HG03135 (cell line): ENCODE data around the gene EFHB.
A peak's percentile ranks its signal among the peaks of the same experiment; 100 is the strongest.
"Not testable (repeated sequence)": the region's sequence is repeated elsewhere in the genome, so short reads cannot be mapped to it uniquely, and the experiment has no call there.

Source experiments
- ATAC-seq: cut with Tn5 transposase; IDR thresholded peaks from one replicate; pipeline ENCODE4 v1.9.1; 2021; ENCODE audit warnings: mild to moderate bottlenecking, moderate library complexity; ENCODE audit not compliant: unreplicated experiment

The EFHB gene

DNA sequence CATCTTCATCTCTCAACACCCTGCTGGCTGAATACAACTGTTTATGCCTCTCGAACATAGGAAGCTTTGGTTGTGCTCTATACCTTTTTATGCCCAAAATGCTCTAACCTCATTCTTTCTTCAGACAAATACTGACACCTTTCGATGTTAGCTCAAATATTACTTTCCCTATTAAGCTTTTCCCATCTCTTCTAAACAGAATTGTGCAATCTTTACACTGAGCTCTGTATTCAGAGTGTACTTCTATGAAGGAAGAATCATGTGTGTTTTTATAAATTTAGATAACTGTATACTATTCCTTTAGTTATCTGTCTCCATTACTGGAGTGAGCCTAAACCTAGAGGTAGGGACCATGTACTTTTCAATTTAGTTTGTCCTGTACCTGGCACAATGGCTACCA, 1.6 kb downstream of the EFHB start:
- ATAC-seq: no peak

DNA sequence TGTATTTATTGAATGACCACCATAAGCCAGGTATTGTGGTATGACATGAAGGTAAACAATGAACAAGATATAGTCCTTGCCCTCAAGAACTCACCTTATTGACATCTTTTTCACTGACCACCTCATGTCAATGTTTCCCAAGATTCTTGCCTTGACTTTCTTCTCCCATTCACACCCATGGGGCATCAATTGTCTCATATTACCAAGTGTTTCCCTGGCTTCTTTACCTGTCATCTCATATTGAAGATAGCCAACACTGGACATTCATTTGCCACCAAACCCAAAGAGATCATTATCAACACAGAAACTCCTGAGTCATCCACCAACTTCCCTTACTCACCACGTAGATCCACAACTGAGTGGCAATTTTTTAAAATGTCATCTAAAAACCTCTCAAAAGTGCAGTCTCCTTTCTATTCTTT, 2.2 kb downstream of the EFHB start:
- ATAC-seq: peak; percentile 50

DNA sequence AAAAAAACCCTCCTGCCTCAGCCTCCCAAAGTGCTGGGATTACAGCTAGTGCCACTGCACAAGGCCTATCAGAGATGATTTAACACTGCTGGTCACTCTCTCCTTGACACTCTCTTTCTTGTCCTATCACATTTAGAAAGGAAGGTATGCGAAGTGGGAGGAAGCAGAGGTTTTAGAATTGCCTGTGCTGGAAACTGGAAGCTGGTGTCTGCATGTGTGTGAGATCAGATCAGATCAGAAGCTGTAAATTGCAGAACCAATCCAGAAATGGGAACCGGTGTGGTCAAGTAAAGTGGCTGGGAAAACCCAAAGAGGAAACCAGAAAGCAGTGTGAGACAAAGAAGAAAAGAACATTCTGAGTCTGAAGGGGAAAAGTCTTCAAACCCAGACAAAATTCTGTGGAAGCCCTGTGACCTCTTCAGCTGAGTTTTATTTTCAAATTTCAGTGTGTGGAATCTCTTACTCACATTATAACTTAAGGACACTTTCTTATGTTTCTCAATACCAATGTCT, 2.8 kb downstream of the EFHB start:
- peak; percentile 50 for ATAC-seq

DNA sequence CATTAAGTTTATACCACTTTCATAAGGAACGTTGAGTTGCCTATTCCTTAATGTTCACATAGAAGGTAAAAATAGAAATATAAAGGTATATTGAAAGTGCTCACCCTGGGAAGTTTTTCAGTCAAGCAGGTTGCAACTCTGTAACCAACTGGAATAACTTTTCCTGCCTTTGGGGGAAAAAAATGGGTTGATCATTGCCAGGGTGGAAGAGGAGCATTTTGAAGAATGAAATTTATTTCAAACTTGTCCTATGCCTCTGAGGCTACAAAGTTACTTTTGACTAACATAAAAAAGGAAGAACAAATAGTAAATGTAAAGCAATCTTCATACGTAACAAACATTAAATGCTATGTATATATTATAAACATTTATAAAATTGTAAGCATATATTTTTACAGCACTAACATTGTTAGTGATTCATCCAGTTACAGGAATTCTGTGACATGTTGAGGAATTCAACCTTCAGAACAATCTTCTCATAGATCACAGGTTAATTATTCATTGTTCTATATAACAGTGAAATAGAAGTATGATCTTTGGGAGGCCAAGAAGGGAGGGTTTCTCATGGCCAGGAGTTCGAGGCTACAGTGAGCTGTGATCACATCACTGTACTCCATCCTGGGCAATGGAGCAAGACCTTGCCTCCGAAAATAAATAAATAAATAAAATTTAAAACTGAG, 13.5 kb downstream of the EFHB start:
- ATAC-seq: no peak

DNA sequence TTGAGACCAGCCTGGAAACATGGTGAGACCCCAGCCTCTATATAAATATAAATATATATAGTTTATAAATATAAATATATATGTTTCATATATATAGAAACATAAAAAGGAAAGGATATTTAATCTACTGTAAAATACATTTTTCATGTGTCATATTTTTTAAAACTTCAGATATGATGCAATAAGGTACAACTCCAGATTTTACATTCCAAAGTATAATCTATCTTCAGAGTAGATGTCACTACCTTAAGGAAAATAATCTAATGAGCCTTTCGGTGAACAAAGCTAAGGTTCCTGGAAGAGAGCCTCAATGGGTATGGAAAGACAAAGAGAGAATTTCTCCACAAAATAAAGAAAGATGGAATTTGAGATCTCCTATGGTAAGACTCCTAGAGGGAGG, 16.9 kb downstream of the EFHB start:
- no peak for ATAC-seq

DNA sequence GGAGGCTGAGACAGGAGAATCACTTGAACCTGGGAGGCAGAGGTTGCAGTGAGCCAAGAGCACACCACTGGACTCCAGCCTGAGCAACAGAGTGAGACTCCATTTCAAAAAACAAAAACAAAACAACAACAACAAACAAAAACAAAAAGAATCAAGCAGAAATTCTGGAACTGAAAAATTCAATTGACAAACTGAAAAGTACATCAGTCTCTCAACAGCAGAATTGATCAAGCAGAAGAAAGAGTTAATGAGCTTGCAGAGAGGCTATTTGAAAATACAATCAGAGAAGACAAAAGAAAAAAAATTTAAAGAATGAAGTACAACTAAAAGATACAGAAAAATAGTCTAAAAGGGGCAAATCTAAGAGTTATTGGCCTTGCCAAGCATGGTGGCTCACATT, 22.6 kb downstream of the EFHB start:
- no peak for ATAC-seq

DNA sequence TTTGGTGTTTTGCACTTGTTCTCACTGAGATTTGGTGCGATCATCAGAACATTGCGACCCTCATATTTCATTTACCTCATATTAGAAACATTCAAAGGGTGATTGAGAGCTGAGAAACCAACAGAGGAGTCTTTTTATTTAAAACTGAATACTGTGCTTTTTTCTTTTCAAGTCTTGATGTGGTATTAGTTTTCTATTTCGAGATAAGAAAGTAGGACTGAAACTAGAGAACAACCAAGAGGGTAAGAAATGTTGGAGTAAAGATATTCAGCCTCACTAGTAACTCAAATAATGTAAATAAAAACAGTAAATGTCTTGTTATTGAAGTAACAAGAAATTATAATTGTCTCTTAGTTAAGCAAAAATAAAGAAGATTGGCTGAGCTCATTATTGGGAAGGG, 26.5 kb downstream of the EFHB start:
- ATAC-seq: no peak

DNA sequence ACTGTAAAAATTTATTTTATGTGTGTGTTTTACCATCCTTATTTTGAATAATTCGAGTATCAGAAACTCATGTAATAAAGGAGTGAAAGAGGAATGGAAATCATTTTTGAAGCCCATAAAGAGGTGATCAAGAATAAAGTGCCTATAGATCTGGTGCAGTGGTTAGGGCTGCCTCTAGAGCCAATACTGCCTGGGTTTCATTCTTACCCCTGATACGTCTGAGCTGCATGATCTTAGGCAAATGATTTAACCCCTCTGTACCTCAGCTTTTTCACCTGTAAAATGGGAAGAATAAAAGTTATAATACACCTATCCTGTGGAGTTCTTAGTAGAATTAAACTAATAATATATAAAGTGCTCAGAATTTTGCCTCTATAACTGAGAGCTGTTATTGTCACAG, 30.4 kb downstream of the EFHB start:
- no peak for ATAC-seq

DNA sequence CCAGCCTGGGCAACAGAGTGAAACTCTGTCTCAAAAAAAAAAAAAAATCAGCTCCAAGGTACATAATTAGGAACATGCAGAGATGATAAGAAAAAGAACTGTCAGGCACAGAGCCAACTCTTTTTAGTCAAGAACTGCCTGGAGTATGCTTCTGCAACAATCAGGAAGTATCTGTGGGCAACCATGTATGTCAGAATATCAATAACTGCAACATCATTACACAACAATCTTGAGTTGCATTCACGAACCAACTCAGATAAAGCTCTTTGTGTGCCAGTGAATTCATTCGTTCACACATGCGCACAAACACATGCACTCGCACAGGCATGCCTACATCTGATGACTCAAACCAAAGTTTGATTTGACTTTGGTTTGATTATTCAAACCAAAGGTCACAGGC, 32.1 kb downstream of the EFHB start:
- ATAC-seq: no peak

DNA sequence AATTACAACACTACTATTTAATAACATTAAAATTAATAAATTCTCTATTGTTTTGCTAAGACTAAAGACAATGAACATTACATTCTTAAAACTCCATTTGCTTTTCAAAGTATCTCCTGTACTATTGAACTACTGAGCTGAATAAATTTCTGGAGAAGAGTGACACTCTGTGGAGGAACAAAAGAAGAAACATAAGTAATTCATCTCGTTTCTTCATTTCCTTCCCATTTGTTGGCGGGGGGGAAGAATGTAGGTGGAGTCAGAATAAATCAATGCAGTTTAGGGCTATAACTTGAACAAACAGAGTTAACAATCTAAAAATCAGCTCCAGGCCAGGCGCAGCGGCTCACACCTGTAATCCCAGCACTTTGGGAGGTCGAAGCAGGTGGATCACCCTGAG, 32.7 kb downstream of the EFHB start:
- no peak for ATAC-seq

DNA sequence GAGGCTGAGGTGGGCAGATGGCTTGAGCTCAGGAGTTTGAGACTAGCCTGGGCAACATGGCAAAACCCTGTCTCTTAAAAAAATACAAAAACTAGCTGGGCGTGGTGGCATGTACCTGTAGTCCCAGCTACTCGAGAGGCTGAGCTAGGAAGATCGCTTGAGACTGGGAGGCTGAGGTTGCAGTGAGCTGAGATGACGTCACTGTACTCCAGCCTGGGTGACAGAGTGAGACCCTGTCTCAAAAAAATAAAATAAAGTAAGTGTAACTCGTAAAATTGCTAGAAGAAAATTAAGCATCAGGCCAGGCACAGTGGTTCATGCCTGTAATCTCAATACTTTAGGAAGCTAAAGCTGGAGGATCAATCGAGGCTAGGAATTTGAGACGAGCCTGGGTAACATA, 34.2 kb downstream of the EFHB start:
- not testable (repeated sequence) for ATAC-seq

DNA sequence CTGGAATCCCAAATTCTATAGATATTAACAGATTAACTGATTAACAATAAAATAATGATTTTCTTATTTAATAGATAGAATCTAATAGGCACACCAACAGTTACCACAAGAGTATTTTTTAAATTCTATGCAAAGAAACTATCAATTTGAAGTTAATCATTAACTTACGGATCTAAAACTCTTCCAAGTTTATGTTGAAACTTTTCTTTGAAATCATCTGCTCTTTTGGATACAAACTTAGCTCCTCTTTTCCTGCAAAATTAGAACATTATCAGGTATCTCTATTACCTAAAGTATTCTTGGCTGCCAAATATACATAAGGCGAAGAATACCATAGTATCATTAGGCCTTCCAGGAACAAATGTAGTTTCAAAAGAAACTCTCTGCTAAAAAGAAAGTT, 34.8 kb downstream of the EFHB start:
- ATAC-seq: no peak

DNA sequence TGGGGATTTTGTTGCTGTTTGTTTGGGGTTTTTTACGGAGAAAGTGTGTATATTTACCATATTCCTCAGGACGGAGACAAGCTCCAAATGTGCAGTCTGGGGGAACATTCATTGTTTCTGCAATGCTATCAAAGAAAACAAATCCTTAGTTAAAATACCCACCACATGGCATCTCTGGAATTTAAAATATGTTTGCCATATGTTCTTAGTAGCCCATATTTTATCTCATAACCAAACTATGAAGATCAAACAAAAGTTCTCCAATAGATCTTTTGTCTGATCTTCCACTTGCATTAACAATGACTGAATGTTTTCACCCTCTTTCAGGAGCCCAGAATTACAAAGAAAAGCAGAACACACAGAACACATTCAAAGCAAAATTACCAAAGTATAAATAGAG, 35.3 kb downstream of the EFHB start:
- ATAC-seq: no peak

DNA sequence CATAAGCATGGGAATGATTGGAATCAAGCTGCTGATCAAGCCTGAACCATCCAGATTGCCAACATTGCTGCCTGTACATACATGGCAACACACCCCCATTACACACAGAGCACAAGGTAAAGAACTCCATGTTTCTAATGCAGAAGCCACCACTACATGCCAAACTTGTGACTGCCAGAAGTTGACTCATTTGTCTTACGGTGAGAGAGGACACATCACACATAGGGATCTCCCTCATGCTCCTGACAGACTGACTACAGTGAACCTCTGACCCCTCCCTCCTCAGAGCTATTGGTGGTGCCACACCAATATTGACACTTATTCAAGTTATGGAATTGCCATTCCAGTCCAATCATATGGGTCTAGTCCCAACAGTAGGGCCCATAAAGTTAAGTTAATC, 42.3 kb downstream of the EFHB start:
- no peak for ATAC-seq

DNA sequence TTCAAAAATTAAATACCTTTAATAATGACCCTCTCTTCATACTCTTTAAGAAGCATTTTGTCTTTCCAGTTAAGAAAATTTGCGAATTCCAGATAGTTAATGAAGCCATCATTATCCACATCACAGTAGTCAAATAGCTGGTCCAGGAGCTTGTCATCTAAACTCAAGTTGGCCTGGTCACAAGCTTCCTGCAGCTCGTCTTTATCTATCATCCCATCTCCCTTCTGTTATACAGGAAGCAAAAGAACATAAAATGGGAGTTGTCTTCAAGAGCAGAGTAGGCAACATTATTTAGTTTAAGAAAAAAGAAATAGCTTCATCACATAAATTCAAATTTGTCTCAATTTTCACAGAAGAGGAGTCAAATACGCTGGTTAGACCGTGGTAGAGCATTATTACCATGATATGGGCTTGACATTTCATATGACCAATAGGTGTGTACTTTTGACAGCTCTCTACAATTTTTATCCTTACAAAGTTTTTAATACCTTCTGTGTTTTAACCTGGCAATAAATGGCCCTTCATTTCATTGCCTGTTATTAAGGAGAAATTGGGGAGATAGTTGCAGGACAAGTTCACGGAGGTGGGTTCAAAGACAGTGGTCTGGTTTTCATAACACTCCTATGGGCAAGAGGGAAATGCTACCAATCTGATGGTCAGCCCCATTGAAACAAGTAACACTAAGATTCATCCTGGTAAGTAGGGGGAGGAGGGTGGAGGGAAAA, 45.4 kb downstream of the EFHB start:
- no peak for ATAC-seq

DNA sequence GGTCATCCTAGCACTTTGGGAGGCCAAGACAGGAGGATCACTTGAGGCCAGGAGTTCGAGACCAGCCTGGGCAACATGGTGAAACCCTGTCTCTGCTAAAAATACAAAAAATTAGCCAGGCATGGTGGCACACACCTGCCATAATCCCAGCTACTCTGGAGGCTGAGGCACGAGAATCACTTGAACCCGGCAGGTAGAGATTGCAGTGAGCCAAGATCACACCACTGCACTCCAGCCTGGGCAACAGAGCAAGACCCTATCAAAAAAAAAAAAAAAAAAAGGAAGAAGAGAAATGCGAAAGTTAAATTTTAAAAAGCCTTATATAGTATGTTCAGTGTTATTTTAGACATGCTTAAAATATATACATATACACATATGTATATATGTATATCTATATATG, 46.9 kb downstream of the EFHB start:
- ATAC-seq: not testable (repeated sequence)

DNA sequence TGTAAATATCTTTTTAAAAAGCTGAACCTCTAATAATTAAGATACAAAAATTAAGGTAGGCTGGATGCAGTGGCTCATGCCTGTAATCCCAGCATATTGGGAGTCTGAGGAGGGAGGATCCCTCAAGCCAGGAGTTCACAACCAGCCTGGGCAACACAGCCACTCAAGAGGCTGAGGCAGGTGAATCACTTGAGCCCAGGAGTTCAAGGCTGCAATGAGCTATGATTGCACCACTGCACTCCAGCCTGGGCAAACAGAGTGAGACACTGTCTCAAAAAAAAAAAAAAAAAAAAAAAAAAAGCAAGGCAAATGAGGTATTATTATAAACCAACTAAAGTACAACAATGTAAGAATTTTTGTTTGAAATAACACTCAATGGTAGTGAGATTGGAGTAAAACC, 47.6 kb downstream of the EFHB start:
- no peak for ATAC-seq

DNA sequence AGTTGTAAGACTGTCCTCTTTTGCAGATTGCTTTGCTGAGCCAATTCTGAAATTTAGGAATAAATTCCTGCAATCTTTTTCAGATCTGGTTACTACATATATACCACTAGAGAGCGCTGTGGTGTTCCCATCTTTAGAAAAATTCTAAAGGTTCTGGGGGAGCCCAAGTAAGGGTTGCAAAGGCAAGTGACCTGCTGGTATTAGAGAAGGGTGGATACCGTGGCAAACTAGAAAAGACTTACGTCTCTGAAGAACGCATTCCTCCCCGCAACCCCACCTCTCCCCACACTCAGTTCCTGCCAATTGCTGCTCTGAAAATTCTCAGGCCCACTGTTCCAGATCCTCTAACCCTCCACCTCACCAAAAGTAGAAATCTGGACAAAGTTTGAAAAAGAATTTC, 48.5 kb downstream of the EFHB start:
- no peak for ATAC-seq

DNA sequence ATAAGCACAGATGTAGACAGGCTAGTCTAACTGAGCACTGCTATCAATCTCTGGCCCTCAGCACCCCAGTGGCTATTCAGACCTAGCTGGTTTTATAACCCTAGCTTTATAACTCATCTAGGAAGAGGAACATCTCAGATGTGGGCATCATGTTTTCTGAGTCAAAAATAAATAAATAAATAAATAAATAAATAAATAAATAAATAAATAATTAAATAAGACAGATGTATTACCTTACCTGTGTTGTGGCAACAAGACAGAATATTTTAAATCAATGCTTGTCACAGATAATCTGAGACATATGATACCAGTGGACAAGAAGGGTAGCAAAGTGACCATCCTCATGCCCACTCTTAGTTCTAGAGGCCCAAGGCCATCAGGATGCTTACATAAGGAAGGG, 52.2 kb downstream of the EFHB start:
- ATAC-seq: no peak

DNA sequence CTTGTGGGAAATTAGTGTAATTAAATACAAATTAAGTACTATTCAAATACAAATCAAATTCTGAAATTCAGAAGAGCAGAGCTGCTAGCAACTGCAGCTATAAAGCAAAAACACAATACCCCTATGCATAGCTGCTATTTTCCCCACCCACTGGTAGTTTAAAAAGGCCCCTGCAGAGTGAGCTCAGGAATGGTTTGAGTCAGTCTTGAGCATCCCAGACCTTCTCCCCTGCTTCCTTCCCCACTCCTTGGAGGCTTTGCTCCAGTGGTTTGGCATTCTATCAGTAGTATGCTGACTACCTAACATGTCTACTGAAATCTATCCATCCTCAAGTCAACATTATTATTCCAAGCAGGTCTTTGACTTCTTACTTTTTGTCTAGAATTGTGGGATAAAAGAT, 53.0 kb downstream of the EFHB start:
- no peak for ATAC-seq

DNA sequence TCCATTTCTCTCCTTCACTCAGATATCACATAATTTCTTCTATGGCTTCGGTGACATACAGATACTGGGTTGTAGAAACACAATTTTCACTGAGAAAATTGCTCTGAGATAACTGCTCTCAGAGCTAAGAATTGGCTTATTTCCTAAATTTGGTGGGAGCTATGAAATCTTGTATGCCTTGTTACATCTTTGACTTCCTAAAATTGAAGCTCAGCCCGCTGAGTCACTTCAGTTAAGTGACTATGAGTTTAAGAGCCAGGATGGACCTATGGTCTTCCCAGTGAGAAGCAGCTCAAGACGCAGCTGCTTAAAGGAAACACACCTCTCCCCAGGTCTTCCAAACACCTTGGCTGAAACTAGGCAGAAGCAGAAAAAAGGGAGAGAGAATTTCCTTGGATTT, 56.4 kb downstream of the EFHB start:
- no peak for ATAC-seq

DNA sequence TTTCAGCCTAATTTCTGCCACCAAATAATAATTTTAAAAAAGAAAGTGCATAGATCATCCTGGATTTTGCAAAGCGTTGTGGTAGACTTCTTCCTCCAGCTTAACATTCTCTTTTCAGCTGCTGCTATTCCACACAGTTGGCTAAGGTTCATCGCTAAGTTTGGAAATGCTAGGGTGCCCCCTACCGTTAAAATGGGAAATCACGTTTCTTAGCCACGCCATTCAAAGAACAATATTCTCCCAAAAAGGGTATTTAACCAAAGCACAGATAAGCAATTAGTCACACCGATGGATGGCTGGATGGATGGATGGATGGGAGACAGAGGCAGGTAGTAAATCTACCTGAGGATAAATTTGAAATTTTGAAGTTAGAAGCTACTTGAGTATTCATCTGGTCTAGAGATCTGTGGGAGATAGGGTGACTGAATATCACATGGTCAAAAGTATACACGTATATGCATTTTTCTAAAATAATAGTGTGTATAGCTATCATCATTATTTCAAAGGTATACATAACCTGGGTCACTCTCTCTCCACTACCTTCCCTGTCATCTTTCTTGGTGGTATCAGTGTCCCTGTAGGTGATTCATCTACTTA, 67.2 kb downstream of the EFHB start:
- ATAC-seq: no peak
